Left lung (tissue), 10 donors: ENCODE measurements around the gene RNF19B. TPM values are rescaled to one million over a fixed set of nuclear protein-coding genes. Genes with fewer than 3 reads are reported as not detected.
A peak's percentile ranks its signal among the peaks of the same experiment; 100 is the strongest.

Source experiments
- ATAC-seq: fragments of 200-7000 bp; cut with Tn5 transposase; one replicate; pipeline ENCODE4 v1.9.1; 2020; ENCODE audit warnings: moderate library complexity
- DNase-seq, 4 donors: peaks; one replicate each; pipeline ENCODE4 v3.0.0-alpha.2; 2013 to 2020
- H3K27ac ChIP-seq, 2 donors: fragments of 200-600 bp; sonication (generic) in 1 of 2; one replicate each; pipeline versions ENCODE4 v1.5.0 to v1.8.0; 2020 to 2021
- H3K27me3 ChIP-seq, 2 donors: fragments of 200-600 bp; sonication (generic) in 1 of 2; one replicate each; pipeline versions ENCODE4 v1.5.0 to v1.8.0; 2020 to 2021
- H3K36me3 ChIP-seq, 2 donors: fragments of 200-600 bp; sonication (generic) in 1 of 2; one replicate each; pipeline versions ENCODE4 v1.5.0 to v1.8.0; 2020 to 2021
- H3K4me1 ChIP-seq, 2 donors: fragments of 200-600 bp; one replicate each; pipeline ENCODE4 v1.8.0; 2021
- H3K4me3 ChIP-seq, 2 donors: fragments of 200-600 bp; sonication (generic) in 1 of 2; one replicate each; pipeline versions ENCODE4 v1.5.0 to v1.8.0; 2020 to 2021; ENCODE audit warnings: mild to moderate bottlenecking in 1 of 2
- H3K9me3 ChIP-seq, 2 donors: fragments of 200-600 bp; sonication (generic) in 1 of 2; one replicate each; pipeline versions ENCODE4 v1.5.0 to v1.8.0; 2020 to 2021
- intact Hi-C, 2 donors: fragments of 100-400 bp; cut with DNase I; formaldehyde crosslinking; loops; one replicate each; pipeline versions ENCODE4 v1.11.2 to v1.14.2; 2022
- polyA plus RNA-seq, 6 donors: library from polyadenylated mRNA; unstranded; fragments of 120-200 nt; gene quantifications; one replicate each; pipeline ENCODE4 v1.2.1, GENCODE V29; 2013; ENCODE audit not compliant: insufficient read length in 6 of 6
- total RNA-seq, 2 donors: library from RNA; stranded (reverse); fragmentation: NEBNext Ultra II Directional; extraction: Animal tissue kit (Norgen Biotek cat#: 25700); gene quantifications; one replicate each; pipeline ENCODE4 v1.2.1, GENCODE V29; 2021
- TF ChIP-seq, protein P1 (sequence below), 2 donors: fragments of 200-600 bp; sonication (generic) in 1 of 2; IDR thresholded peaks; one replicate each; pipeline versions ENCODE4 v1.5.0 to v1.8.0; 2021; ENCODE audit warnings: antibody characterized with exemption in 2 of 2
- donor health status: DM: no; HTN: yes; CAD: no.
- donor health status: DM: no; HTN: no; CAD: no.

Gene RNF19B
- total and polyA plus RNA-seq, 8 donors: 11.8 to 46.0 (median 12.9) TPM

DNA sequence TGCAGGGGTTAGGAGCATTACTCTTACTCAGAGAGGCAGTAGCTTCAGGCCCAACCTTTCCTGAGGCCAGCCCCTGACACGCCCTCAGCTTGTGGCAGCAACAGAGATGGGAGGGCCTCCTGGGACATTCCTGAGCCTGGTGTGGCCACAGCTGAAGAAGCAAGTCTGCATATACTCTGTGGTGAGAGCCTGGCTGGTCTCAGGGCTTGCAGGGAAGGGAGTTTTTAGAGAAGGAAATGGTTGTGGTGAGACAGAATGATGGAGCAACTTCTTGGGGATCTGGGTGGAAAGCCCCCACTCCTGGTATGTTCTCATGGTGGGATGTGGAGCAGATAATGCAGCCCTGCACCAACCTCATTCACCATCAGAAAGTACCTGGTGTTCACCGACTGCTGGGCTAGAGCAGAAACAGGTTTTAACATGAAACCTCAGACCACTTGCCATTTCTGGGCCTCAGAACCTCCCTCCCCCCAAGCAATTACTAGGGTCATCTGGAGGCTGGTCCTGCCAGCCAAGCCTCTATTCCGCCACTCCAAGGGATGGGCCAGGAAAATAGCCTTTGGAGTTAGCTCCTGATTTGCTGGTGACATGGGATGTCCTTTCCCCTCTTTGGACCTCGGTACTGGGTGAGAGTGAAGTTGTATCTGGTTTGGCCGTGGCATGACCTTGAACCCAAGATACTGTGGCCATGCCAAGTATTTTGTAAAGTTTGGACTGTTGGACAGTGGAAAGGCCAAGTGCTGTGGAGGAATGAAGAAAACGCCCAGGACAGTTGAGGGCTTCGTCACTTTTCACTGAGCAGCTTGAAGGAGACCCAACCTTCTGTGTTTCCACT is 28.1 kb upstream of the RNF19B start:
- DNase-seq (peak in 3 of 4 donors; percentile 69 to 95 (median 93)), ATAC-seq (peak; percentile 93)
- intact Hi-C loops: no loop called here
- no peaks in the 10 kb centered on the region for H3K27me3 ChIP-seq
- H3K4me1 ChIP-seq: peaks cover 41 to 98% of the 10 kb centered on the region in 2 donors
- peak overlapping the region; percentile 84 to 96 for H3K27ac ChIP-seq
- H3K4me3 ChIP-seq: no peak overlapping the region
- H3K9me3 ChIP-seq: no peaks in the 10 kb centered on the region
- TF ChIP-seq, protein P1, sequence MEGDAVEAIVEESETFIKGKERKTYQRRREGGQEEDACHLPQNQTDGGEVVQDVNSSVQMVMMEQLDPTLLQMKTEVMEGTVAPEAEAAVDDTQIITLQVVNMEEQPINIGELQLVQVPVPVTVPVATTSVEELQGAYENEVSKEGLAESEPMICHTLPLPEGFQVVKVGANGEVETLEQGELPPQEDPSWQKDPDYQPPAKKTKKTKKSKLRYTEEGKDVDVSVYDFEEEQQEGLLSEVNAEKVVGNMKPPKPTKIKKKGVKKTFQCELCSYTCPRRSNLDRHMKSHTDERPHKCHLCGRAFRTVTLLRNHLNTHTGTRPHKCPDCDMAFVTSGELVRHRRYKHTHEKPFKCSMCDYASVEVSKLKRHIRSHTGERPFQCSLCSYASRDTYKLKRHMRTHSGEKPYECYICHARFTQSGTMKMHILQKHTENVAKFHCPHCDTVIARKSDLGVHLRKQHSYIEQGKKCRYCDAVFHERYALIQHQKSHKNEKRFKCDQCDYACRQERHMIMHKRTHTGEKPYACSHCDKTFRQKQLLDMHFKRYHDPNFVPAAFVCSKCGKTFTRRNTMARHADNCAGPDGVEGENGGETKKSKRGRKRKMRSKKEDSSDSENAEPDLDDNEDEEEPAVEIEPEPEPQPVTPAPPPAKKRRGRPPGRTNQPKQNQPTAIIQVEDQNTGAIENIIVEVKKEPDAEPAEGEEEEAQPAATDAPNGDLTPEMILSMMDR (IDR thresholded peaks at IDR 0.05): no peak
- no peaks in the 10 kb centered on the region for H3K36me3 ChIP-seq

DNA sequence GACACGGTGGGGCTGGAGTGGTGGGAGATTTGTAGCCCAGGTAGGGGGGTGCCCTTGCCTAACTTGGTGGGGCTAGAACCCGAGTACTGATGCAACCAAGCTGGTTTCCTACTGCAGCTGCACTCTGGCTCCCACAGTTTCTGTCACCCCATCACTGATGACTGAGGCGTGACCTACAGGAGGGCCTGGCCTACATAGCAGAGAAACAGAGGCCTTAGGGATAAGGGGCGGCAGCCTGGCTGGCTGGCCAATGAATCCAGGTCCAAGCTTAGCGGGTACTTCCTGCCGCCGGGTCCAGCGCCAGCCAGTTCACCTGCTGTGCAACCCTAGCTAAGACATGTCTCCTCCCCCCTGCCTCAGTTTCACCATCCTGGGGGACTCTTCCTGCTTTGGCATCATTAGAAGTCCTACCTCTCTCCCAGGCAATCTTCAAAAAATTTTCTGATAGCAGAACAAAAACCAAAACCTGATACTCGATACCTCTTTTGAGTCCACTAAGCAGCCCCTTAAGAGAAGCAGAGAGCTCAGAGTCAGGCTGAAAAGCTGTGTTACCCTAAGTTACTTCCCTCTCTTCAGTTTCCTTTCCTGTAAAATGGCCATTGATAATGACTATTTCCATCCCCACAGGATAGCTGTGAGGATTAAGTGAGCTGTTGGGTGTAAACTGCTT is 27.3 kb upstream of the RNF19B start:
- no peaks in the 10 kb centered on the region for H3K27me3 ChIP-seq
- ATAC-seq (no peak), DNase-seq (peak in 1 of 4 donors; percentile 73)
- H3K27ac ChIP-seq: peak overlapping the region; percentile 84 to 96
- no peak overlapping the region for H3K4me3 ChIP-seq
- intact Hi-C loops: no loop called here
- TF ChIP-seq, protein P1 (IDR thresholded peaks at IDR 0.05): no peak
- H3K4me1 ChIP-seq: peaks cover 39 to 94% of the 10 kb centered on the region in 2 donors
- no peaks in the 10 kb centered on the region for H3K36me3 ChIP-seq
- no peaks in the 10 kb centered on the region for H3K9me3 ChIP-seq

DNA sequence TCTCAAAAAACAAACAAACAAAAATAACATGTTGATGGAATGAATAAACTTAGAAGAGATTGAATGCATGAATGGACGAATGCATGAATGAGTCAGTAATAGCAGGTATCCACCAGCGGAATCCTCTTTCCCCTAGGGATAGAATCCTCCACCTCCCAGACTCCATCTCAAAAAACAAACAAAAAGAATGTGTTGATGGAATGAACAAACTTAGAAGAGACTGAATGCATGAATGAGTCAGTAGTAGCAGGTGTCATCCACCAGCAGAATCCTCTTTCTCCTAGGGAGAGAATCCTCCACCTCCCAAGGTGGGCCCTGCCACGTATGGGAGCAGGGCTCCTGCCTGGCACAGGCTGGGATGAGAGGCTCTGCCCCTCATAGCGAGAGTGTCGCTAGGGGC is 26.8 kb upstream of the RNF19B start:
- no peak for DNase-seq
- no peak for ATAC-seq
- H3K4me3 ChIP-seq: no peak overlapping the region
- H3K27me3 ChIP-seq: no peaks in the 10 kb centered on the region
- peaks cover 39 to 93% of the 10 kb centered on the region in 2 donors for H3K4me1 ChIP-seq
- H3K27ac ChIP-seq: peak overlapping the region; percentile 84 to 96
- intact Hi-C loops: no loop called here
- no peaks in the 10 kb centered on the region for H3K36me3 ChIP-seq
- no peaks in the 10 kb centered on the region for H3K9me3 ChIP-seq
- TF ChIP-seq, protein P1 (IDR thresholded peaks at IDR 0.05): no peak

GRCh38 chr1:32990887-32991286 is 26.3 kb upstream of the RNF19B start:
- H3K4me3 ChIP-seq: no peak overlapping the region
- no peaks in the 10 kb centered on the region for H3K36me3 ChIP-seq
- intact Hi-C loops: no loop called here

More at GRCh38 chr1:32990887-32991286, 26.3 kb upstream of the RNF19B start:
- no peaks in the 10 kb centered on the region for H3K27me3 ChIP-seq
- TF ChIP-seq, protein P1 (IDR thresholded peaks at IDR 0.05): no peak
- H3K4me1 ChIP-seq: peaks cover 39 to 90% of the 10 kb centered on the region in 2 donors
- peak overlapping the region; percentile 44 to 96 for H3K27ac ChIP-seq
- no peak for DNase-seq
- no peaks in the 10 kb centered on the region for H3K9me3 ChIP-seq
- ATAC-seq: no peak
